Measurements from ENCODE around the gene MRPS27.

MRPS27 gene

DNA sequence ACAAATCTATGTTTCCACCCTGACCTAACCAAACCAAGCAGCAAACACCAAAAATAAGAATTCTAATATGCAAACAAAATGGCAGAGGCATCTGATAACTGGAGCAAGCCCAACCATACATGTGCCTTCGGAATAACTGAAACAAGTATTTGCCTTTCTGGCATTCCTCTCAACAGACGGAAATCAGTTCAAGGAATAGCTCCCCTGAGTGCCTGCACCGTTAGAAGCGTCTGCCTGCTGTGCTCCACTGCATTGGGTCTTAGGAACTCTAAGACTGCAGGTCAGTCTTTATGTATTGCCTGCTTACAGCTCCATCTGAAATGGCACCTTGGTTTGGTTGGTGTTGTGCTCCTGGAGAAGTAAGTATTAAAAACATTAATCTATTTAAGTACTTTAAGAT is 98.5 kb downstream of the MRPS27 start:
- H3K36me3 ChIP-seq (ENCODE audit: control insufficient read depth, low read length): peaks cover 100% of the 10 kb centered on the region
- no peaks in the 10 kb centered on the region for H3F3A ChIP-seq (ENCODE audit: control insufficient read depth, insufficient read depth)
- no peaks in the 10 kb centered on the region for H3K27me3 ChIP-seq (ENCODE audit: control insufficient read depth, low read length)
- H4K20me1 ChIP-seq (ENCODE audit: control insufficient read depth, insufficient read depth, low read depth, low read length): no peaks in the 10 kb centered on the region
- H3K4me3 ChIP-seq (ENCODE audit: low read length): no peak overlapping the region
- no peak overlapping the region for H3K4me2 ChIP-seq (ENCODE audit: low read length)
- no peaks in the 10 kb centered on the region for H3K79me2 ChIP-seq (ENCODE audit: control insufficient read depth, low read length)
- H3K9me3 ChIP-seq (ENCODE audit: control insufficient read depth, insufficient read depth, low read length): no peaks in the 10 kb centered on the region
- no peaks in the 10 kb centered on the region for H3K4me1 ChIP-seq (ENCODE audit: control insufficient read depth, low read length)
- H3K27ac ChIP-seq (ENCODE audit: low read depth, low read length): no peak overlapping the region
- H3K9me2 ChIP-seq (replicated peaks; ENCODE audit: control insufficient read depth, low read length): no peaks in the 10 kb centered on the region
- TF ChIP-seq EZH2phosphoT487 (IDR thresholded peaks at IDR 0.05; ENCODE audit: borderline replicate concordance, low read length): no peak
- TF ChIP-seq, protein P1, sequence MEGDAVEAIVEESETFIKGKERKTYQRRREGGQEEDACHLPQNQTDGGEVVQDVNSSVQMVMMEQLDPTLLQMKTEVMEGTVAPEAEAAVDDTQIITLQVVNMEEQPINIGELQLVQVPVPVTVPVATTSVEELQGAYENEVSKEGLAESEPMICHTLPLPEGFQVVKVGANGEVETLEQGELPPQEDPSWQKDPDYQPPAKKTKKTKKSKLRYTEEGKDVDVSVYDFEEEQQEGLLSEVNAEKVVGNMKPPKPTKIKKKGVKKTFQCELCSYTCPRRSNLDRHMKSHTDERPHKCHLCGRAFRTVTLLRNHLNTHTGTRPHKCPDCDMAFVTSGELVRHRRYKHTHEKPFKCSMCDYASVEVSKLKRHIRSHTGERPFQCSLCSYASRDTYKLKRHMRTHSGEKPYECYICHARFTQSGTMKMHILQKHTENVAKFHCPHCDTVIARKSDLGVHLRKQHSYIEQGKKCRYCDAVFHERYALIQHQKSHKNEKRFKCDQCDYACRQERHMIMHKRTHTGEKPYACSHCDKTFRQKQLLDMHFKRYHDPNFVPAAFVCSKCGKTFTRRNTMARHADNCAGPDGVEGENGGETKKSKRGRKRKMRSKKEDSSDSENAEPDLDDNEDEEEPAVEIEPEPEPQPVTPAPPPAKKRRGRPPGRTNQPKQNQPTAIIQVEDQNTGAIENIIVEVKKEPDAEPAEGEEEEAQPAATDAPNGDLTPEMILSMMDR (IDR thresholded peaks at IDR 0.05; ENCODE audit: low read depth, low read length, poor library complexity, severe bottlenecking): no peak

DNA sequence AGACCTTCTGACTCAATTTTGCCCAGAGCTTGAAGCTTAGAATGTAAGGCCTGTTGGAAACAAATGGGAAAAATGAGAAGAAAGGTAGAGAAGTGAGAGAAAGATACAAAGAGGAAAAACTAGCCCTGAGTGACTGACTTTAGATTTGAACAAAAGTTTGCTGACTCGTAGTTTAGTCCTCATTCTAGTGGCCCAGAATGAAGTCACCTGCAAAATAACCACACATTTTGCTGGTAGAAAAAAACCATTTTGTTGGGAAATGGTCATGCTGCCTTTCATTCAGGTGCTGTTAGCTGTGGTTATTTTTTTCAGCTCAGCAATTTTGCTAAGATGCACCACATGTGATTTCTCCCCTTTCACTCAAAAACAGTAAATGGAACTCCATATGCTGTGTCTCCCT is 98.9 kb downstream of the MRPS27 start:
- TF ChIP-seq EZH2phosphoT487 (IDR thresholded peaks at IDR 0.05; ENCODE audit: borderline replicate concordance, low read length): no peak
- TF ChIP-seq, protein P1 (IDR thresholded peaks at IDR 0.05; ENCODE audit: low read depth, low read length, poor library complexity, severe bottlenecking): no peak
- Histone ChIP-seq H3K4me3 (ENCODE audit: low read length) (no peak overlapping the region), H4K20me1 (ENCODE audit: control insufficient read depth, insufficient read depth, low read depth, low read length) (no peaks in the 10 kb centered on the region), H3K27me3 (ENCODE audit: control insufficient read depth, low read length) (no peaks in the 10 kb centered on the region), H3K9me3 (ENCODE audit: control insufficient read depth, insufficient read depth, low read length) (no peaks in the 10 kb centered on the region), H3K27ac (ENCODE audit: low read depth, low read length) (no peak overlapping the region), H3K4me1 (ENCODE audit: control insufficient read depth, low read length) (no peaks in the 10 kb centered on the region), H3F3A (ENCODE audit: control insufficient read depth, insufficient read depth) (no peaks in the 10 kb centered on the region), H3K36me3 (ENCODE audit: control insufficient read depth, low read length) (peaks cover 96% of the 10 kb centered on the region), H3K9me2 (replicated peaks; ENCODE audit: control insufficient read depth, low read length) (no peaks in the 10 kb centered on the region), H3K4me2 (ENCODE audit: low read length) (no peak overlapping the region), H3K79me2 (ENCODE audit: control insufficient read depth, low read length) (no peaks in the 10 kb centered on the region)

DNA sequence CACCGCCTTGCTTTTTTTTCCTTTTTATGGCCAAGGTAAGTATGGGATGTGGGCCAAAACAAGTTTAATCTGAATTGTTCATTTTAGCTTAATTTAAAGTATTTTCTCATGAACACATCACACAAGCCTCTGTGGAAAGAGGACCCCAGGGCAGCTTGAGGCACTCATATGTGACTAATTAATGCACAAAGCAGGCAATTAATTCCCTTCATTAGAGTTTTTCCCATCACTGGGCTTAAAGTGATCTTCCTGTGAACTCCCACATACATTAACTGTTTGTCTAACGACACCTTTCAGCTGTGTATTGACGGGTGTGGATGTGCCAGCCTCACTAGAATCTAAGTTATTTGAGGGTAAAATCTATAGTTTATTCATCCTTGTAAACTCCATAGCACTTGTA is 103.3 kb downstream of the MRPS27 start:
- H3K36me3 ChIP-seq (ENCODE audit: control insufficient read depth, low read length): peaks cover 52% of the 10 kb centered on the region
- no peaks in the 10 kb centered on the region for H3K79me2 ChIP-seq (ENCODE audit: control insufficient read depth, low read length)
- H3K9me3 ChIP-seq (ENCODE audit: control insufficient read depth, insufficient read depth, low read length): no peaks in the 10 kb centered on the region
- no peak overlapping the region for H3K4me3 ChIP-seq (ENCODE audit: low read length)
- no peaks in the 10 kb centered on the region for H3K4me1 ChIP-seq (ENCODE audit: control insufficient read depth, low read length)
- no peaks in the 10 kb centered on the region; the same call in 1 of the 2 replicates for H3F3A ChIP-seq (ENCODE audit: control insufficient read depth, insufficient read depth)
- H3K27me3 ChIP-seq (ENCODE audit: control insufficient read depth, low read length): no peaks in the 10 kb centered on the region
- H4K20me1 ChIP-seq (ENCODE audit: control insufficient read depth, insufficient read depth, low read depth, low read length): no peaks in the 10 kb centered on the region
- H3K27ac ChIP-seq (ENCODE audit: low read depth, low read length): no peak overlapping the region
- no peak for TF ChIP-seq EZH2phosphoT487 (IDR thresholded peaks at IDR 0.05; ENCODE audit: borderline replicate concordance, low read length)
- TF ChIP-seq, protein P1 (IDR thresholded peaks at IDR 0.05; ENCODE audit: low read depth, low read length, poor library complexity, severe bottlenecking): no peak
- no peaks in the 10 kb centered on the region for H3K9me2 ChIP-seq (replicated peaks; ENCODE audit: control insufficient read depth, low read length)
- no peak overlapping the region for H3K4me2 ChIP-seq (ENCODE audit: low read length)

DNA sequence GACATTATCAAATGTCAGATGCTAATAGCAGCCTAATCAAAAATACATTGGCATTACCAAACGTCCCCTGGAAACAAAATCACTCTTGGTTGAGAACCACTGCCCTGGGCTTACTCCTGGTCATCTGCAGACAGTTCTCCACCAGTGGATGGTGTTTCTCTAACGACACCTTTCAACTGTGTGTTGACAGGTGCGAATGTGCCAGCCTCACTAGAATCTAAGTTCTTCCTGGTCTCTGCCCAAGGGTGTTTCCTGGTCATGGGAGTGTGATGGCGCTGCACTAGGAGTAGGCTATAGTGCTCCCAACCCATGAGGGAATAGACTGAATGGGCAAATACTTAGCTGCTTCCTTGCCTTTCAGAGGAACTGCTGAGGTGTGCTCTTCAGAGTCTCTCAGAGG is 105.9 kb downstream of the MRPS27 start:
- no peak overlapping the region for H3K4me3 ChIP-seq (ENCODE audit: low read length)
- no peaks in the 10 kb centered on the region for H3K27me3 ChIP-seq (ENCODE audit: control insufficient read depth, low read length)
- H3K9me3 ChIP-seq (ENCODE audit: control insufficient read depth, insufficient read depth, low read length): no peaks in the 10 kb centered on the region
- no peak for TF ChIP-seq EZH2phosphoT487 (IDR thresholded peaks at IDR 0.05; ENCODE audit: borderline replicate concordance, low read length)
- TF ChIP-seq, protein P1 (IDR thresholded peaks at IDR 0.05; ENCODE audit: low read depth, low read length, poor library complexity, severe bottlenecking): no peak
- H3K79me2 ChIP-seq (ENCODE audit: control insufficient read depth, low read length): no peaks in the 10 kb centered on the region
- H3K27ac ChIP-seq (ENCODE audit: low read depth, low read length): no peak overlapping the region
- peaks cover 26% of the 10 kb centered on the region for H3K36me3 ChIP-seq (ENCODE audit: control insufficient read depth, low read length)
- H4K20me1 ChIP-seq (ENCODE audit: control insufficient read depth, insufficient read depth, low read depth, low read length): no peaks in the 10 kb centered on the region
- no peaks in the 10 kb centered on the region for H3K9me2 ChIP-seq (replicated peaks; ENCODE audit: control insufficient read depth, low read length)
- H3F3A ChIP-seq (ENCODE audit: control insufficient read depth, insufficient read depth): no peaks in the 10 kb centered on the region; the same call in 1 of the 2 replicates
- H3K4me1 ChIP-seq (ENCODE audit: control insufficient read depth, low read length): no peaks in the 10 kb centered on the region
- no peak overlapping the region for H3K4me2 ChIP-seq (ENCODE audit: low read length)

Data from DOHH2 (cell line).